GM19468 (cell line): ENCODE results near the gene DPYD.

ENCODE experiments used
- ATAC-seq: cut with Tn5 transposase; IDR thresholded peaks from one replicate; pipeline ENCODE4 v1.9.1; 2021; ENCODE audit warnings: mild to moderate bottlenecking, moderate library complexity, moderate number of reproducible peaks; ENCODE audit not compliant: unreplicated experiment; ENCODE audit errors: extremely low read depth

DPYD gene

DNA sequence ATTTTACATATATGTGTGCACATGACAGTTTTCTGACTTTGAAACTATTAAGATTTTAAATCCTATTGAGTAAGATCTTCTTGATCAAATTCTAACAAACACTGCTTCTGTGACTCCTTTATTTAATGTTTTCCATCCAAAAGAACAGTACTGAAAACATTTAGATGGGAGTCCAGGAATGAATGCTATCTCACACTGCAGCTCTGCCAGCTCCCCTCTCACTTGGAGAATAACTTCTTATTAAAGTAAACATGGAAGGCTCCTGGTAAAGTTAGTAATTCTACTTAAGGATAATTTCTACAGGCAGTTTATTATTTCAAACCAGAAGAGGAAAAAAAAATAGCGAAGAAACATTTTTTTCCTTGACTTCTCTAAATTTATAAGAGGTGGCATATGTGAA, 349.1 kb downstream of the DPYD start:
- ATAC-seq = no peak

DNA sequence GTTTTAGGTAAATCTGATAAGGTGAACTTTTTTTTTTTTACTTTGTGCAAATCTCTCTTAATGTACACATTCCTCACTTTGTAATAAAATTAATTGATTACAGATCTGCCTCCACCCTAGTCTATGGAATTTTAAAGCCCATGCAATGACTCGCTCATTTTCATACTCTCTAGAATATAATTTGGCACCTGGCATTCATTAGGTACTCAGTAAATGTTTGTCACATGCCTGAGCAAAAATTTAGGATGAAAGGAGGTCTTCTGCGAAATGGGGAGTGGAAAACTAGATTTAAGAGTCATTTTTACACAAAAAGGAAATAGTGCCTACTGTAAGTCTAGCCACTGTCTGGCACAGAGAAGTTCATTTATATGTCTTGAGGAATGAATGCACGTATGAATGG, 350.1 kb downstream of the DPYD start:
- ATAC-seq = no peak

DNA sequence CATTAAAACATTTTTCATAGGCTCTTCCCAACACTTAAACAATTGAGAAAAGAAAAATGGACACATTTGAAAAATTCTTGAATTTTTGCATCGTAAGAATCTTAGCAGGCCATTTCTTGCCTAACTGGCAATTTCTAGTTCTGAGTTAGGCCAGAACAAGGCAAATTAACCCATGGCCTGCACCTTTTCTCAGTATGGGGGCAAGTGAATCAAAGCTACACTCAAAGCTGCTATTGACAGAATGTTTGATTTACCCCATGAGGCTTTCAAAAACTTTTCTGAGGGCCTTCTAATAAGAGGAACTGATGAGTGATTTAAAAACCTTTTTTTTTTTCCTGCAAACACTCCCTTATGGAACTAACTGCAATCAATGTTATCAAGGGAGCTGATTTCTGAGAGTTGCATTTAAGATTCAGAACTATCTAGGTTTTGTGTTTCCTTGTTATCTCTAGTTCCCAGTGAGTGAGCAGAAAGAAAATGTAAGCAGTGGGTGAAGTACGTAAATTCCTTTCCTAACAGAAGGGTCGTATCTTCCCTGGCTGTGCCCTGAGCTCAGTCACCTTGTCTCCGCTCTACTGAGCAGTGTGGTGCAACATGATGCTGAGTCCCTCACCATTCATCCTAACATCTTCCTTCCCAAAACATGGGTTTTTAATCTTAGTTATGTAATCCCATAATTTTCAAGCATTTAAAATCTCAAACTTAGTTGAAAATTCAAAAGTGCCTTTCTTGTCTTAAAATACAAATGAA, 353.7 kb downstream of the DPYD start:
- ATAC-seq = no peak

DNA sequence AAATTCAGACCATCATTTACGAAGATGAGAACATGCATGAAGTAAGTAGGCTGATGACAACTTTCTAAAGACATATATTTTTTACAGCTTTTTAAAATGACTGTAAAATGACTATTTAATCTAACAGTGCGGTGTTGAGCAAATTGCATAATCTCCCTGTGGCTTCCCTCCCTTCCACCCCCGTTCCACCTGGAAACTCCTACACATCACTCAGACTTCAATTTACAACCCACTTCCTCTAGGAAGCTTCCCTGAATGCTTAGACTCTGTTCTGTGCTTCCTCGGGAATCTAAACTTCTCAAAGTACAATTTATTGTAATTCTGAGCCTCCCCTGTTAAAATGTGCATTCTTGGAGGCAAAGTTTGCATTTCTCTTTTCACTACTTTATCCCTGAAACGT, 354.9 kb downstream of the DPYD start:
- ATAC-seq = no peak

DNA sequence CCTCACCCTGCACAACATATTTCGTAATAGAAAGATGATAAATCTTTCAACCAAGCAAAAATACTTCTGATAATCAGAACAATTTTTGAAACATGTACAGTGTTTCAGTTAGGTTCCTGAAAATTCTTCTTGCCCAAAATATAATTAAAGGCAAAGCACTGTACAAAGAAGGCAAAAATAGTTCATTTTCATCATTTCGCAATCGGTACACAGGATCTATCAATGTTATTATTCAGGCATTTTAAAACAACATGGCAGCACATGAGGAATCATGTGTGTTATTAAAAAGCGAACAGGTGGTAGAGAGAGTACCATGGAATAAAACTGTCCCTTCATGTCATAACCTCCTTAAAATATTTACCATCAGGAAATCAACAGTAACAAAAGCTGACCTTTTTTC, 356.9 kb downstream of the DPYD start:
- ATAC-seq = no peak

DNA sequence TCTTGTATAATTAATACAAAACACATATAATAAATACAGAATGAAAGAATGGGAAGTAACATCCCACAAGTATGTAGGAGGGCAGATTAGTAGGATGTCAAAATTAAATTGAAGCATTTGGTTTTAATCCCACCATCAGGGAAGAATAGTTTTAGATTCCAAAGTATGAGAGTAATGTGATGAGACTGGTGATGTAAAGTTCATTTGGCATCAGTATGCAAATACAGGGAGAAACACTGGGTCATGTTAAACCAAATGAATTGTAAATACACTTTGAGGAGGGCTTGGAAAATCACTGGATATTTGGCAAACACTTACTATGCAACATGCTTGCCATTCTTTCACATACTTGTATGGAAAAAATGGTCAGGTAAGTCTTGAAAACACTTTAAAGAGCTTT, 358.8 kb downstream of the DPYD start:
- no peak for ATAC-seq

DNA sequence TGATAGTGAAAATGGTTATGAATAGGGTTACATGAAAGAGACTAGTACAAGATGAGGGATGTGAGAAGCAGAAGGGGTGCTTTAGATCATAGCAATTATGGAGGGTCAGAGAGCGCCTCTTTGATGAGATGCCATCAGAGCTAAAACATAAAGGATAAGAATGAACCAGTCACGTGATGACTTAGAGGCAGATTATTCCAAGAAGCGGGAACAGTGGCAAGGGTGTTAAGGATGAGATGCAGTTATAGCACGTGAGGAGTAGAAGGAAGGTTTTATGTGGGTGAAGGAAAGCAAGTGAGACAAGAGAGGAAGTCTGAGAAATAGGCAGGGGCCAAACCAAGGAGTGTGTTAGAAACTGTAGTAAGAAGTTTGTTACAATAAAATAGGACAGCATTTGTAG, 360.1 kb downstream of the DPYD start:
- no peak for ATAC-seq

DNA sequence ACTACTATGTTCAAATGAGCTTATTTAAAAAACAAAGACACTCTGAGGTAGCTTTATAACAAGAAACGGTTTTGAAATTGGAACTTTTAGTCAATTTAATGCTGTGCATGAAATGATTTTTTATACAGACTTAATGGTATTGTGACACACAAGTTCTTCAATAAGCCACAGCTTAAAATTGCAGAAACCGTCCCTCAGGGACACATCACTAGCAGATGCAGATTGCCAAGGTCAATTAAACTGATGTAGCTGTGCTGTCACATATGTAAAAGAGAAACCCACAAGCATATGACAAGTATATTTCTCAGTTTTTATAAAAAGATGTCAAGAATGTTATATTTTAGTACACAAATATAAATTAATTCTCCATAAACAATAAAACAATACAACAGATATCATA, 366.9 kb downstream of the DPYD start:
- ATAC-seq = no peak

DNA sequence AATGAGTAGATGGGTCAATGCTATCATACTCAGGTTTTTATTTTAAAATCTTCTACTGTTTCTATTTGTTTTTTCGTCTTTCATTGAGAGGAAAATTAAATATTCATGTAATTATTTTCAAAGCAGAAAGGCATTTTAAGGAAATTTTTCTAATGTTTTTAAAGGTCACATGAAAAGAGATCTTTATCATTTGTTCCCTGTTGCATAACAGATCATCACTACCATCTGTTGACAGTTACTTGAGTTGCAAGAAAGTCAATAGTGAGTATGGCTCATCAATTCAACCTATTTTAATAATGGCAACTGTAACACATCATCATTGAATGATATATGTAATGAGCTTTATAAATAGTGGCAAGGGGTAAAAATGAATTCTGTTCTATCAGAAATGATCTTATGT, 369.7 kb downstream of the DPYD start:
- no peak for ATAC-seq

DNA sequence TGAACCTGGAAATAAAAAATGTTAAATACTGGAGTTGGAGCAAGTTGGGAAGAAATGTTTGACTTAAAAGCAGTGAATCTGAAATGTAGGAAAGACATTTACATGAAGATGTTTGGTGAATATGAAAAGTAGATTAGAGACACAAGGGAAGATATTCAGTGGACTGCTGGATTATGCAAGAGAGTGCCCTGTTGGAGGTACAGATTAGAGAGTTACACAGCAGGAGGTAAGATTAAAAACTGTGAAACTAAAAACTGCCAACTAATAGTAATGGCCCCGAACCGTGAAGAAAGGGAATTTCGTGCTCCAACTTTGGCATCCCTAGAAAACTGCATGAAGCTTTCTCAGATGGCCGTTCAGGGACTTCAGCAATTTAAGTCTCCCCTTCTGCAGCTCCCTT, 375.4 kb downstream of the DPYD start:
- ATAC-seq = no peak

DNA sequence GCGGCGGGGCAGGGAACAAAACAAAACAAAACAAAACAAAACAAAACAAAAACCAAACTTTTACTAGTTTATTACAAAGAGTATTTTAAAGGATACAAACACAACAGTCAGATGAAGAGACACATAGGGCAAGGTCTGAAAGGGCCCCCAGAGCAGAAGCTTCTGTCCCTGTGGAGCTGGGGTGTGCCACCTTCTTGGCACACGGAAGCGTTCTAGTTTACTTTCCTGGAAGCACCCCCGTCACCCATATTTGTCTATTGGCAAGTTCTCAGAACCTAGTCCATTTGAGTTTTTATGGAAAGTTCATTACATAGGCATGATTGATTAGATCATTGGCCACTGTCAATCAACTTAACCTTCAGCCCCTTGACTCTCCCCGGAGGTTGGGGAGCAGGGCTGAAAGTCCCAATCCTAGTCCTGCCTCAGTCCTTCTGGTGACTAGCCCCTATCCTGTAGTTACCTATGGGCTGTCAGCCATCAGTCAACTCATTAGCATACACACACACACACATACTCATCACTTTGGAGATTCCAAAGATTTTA, 380.4 kb downstream of the DPYD start:
- ATAC-seq = no peak

DNA sequence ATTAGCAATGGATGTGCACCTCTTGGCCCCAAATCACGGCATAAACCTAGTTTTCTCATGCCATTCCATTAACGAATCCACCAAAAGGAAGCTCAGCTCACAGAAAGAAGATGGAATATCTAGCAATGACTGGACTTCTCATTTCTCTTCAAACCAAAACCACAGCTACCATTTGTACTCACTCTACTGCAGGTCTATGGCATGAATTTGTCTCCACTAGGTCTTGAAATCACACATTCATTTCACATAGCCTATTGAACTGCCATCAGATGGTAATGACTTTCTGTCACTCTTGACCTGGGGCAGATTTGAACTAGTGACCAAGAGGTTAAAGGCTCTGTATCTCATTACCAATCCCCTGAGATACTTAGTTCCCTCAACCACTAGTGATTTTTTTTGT, 382.7 kb downstream of the DPYD start:
- no peak for ATAC-seq

DNA sequence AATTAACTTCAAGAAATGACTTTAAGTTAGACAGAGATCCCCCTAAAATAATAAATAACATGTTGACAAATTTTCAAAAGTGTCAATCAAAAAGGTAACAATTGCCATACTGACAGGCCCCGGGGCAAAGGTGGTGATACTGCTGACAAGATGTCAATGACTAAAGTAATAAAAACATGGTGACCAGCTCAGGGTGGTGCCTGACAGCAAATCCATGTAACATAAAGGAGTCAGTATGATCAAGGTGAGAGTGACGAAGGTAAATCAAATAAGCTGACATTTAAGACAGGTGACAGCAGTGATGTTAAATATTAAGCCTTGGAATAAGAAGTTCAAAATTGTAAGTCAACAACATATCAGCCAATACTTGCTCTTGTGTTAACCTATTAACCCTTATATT, 387.5 kb downstream of the DPYD start:
- no peak for ATAC-seq

DNA sequence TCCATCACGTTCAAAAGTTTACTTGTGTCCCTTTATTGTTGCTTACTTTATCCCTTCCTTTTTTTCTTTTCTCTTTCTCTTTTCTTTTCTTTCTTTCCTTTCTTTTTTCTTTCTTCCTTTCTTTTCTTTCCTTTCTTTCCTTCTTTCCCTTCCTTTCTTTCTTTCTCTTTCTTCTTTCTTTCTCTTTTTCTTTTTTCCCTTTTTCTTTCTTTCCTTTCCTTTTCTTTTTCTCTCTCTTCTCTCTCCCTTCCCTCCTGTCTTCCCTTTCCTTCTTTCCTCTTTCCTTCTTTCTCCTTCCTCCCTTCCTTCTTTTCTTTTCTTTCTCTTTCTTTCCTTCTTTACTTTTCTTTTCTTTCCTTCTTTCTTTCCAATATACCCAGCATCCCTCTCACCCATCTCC, 391.2 kb downstream of the DPYD start:
- ATAC-seq = no peak

DNA sequence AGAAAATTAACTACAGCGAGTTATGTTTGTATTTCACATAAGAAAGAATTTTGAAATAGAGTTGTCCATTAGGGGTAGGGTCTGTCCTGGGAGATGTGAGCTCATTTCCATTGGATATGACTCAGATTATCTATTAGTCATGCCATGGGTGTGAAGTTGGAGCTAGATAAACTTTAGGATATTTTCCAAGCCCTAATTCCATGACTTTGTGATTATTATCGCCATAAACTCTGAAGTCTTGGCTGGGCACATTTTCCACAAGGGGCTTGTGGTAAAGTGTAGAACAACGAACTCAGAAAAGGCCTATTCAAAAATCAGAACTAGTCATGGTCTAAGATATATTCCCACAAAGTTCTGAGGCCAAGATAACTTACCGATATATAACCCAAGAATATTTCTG, 396.6 kb downstream of the DPYD start:
- ATAC-seq = no peak

DNA sequence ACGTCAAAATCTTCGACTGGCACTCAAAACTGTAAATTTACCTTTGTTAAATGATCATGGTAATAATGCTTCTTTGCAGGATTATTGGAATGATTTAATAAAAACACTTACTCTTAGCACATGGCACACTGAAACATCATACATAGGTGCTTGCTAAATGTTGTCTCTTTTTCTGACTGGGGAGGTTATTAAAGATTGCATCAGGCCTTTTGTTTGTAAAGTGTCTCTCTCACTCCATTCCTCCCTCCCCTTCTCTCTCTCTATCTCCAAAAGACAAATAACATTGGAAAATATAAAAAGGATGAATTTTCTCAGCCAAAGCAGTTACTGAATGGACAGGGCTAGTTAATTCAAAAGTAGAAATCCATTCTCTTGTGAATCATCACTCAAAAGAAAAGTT, 404.2 kb downstream of the DPYD start:
- ATAC-seq = no peak

DNA sequence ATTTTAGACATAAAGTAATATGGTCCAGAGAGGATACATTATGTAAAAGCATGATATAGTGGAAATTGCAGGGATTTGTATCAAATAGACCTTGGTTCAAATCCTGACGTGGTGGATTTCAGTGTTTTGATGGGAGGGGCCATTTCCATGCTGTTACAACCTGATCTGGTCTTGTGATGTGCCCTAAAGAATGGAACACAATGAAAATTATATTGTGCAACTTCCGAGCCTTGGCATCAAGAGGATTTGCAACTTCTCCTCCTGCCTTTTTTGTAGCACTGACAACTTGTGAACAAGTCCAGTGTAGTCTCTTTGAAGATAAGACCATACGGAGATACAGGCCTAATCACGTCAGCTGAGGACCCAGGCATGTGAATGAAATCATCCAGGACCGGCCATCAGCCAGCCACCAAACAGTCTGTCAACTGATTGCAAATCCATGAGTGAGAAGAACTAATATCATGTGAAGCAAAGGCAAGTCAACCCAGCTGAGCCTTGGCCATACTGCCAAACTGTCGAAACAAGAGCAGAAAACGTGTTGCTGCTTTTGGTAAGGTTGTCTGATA, 412.1 kb downstream of the DPYD start:
- ATAC-seq = no peak

DNA sequence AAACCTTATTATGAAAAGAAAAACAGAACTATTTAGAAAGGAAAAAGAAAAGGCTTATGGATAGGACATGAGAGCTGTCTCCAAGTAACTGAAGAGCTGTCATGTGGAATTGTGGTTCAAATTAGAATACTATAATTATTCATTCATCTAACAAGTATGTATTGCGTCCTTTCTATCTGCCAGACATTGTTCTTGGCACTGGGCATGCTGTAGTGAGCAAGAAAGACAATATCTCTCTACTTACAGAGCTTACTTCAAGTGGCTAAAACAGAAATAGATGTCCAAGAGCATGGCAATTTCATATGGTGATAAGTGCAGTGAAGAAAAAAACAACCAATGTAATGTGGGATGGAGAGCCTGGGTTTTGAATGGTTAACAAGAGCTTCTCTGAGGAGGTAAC, 413.0 kb downstream of the DPYD start:
- no peak for ATAC-seq

DNA sequence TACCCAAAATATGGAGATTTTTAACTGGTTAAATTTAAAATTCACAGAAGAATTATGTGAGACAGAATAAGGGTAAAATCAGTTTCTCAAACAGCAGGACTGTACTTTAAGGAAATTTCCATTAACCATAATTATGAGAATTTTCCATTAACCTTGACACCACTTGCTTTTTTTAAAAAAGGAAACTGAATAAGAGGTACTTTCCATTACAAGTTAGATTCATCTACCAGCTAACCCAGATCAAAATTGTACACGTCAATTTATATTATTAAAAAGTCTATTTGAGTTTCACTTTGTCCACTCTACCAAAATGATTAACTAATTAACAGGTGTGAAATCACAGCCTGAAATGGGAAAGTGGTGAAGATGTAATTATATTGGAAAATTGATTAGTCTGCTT, 414.5 kb downstream of the DPYD start:
- no peak for ATAC-seq

DNA sequence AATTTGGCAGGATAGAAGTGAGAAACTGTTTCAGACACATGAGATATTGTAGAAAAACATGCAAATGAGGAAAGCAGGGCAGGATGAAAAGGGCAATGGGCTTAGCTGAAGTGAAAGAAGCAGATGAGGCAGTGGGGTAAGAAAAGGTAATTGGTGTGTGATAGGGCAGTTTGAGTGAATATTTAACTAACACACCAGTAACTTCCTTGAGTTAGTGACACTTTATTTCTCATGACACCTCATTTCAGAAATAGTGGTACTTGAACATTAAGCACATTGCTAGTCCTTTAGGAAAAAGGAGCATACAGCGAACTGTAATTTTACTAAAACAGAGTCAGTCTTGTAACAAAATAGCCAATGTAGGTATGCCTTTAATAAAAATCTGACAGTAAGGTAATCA, 415.0 kb downstream of the DPYD start:
- peak; percentile 99 for ATAC-seq

DNA sequence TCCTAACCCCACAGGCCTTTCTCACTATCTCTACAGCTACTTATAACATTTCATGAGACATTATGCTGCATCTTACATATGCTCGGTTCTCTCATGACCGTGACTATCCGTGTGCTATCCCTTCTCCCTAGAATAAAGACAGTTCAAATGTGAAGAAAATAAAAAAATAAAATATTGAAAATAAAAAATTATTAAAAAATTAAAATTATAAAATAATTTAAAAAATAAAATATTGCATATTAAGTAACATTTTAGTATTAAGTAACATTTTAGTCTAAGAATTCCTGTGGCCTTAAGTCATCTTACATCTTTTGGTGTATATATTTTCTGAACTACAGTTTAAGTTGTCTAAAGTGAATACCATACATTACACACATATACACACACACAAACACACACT, 415.5 kb downstream of the DPYD start:
- no peak for ATAC-seq

DNA sequence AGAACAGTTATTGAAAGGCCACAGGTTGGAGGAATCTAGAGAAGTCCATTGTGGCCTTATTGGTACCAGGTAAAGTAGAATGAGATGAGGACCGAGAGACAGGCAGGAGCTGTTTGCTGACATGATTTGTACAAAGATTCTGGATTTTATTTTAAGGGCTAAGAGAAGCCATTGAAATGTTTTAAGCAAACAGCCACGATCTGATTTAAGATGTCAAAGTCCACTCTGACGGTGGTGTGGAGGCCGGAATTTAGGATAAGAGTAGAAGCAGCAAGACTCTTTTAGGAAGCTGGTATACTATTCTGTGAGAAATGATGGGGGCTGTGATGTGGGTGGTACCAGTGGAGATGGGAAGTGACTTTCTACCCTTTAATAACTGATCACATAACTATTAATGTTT, 418.5 kb downstream of the DPYD start:
- no peak for ATAC-seq
